Epithelial cell of esophagus (primary cell): Measurements from ENCODE around the gene COMMD4.
"Not testable (repeated sequence)": the region's sequence is repeated elsewhere in the genome, so short reads cannot be mapped to it uniquely, and the experiment has no call there.

ENCODE experiments used
- DNase-seq: peaks from one replicate; pipeline ENCODE4 v3.0.0; 2010; ENCODE audit warnings: low read depth
- H3K4me3 ChIP-seq: 2 replicates; pipeline ENCODE4 v1.5.1; 2011; ENCODE audit warnings: mild to moderate bottlenecking, low read length, control low read depth
- TF ChIP-seq, protein P1 (sequence below): IDR thresholded peaks from 2 replicates; pipeline ENCODE4 v1.5.1; 2011; ENCODE audit warnings: low read depth, mild to moderate bottlenecking, low read length, control low read depth, inconsistent platforms; ENCODE audit not compliant: insufficient read depth; ENCODE audit errors: missing control alignments

Gene COMMD4

DNA sequence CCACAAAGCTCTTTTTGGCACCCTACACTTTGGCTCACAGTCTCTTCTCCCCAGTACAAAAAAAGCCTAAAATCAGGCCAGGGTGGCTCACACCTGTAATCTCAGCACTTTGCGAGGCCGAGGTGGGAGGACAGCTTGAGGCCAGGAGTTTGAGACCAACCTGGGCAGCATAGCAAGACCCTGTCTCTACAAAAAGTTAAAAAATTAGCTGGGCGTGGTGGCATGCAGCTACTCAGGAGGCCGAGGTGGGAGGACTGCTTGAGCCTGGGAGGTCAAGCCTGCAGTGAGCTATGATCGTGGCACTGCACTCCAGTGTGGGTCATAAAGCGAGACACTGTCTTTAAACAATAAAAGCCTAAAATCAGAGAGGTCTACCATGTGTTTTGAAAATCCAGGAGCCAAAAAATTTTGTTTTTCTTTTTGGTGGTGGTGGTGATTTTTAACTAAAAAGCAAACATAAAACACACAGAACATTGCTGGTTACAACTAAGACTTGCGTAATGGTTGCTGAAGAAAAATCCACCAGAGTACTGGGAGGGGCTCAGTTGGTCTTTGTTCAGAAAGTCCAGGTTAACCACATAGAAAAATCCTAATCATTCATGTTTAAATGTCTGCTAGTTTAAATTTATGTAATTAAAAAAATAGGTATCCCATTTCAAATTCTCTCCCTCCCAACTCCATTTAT lies 34.2 kb downstream of the COMMD4 start:
- TF ChIP-seq, protein P1, sequence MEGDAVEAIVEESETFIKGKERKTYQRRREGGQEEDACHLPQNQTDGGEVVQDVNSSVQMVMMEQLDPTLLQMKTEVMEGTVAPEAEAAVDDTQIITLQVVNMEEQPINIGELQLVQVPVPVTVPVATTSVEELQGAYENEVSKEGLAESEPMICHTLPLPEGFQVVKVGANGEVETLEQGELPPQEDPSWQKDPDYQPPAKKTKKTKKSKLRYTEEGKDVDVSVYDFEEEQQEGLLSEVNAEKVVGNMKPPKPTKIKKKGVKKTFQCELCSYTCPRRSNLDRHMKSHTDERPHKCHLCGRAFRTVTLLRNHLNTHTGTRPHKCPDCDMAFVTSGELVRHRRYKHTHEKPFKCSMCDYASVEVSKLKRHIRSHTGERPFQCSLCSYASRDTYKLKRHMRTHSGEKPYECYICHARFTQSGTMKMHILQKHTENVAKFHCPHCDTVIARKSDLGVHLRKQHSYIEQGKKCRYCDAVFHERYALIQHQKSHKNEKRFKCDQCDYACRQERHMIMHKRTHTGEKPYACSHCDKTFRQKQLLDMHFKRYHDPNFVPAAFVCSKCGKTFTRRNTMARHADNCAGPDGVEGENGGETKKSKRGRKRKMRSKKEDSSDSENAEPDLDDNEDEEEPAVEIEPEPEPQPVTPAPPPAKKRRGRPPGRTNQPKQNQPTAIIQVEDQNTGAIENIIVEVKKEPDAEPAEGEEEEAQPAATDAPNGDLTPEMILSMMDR, result no peak
- H3K4me3 ChIP-seq, result no peak overlapping the region
- no peak for DNase-seq

DNA sequence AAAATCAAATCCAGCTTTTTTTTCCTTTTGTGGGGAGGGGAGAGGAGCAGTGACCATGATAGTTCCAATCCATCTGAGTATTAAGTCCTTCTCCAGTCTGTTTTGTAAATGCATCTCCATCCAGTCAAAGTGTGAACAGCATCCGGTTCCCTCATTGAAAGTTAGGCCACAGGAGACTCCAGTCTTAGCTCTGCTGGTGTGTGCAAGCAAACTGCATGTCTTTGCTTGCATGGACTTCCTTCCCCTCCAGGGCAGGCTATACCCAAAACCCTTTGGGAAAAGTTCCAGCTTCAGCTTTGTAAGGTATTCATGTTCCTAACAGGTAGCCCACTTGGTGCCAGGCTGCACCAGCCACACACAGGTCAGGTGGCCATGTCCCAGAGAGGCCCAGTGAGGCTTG lies 35.6 kb downstream of the COMMD4 start:
- no peak overlapping the region for H3K4me3 ChIP-seq
- TF ChIP-seq, protein P1, result no peak
- peak; percentile 77 for DNase-seq

DNA sequence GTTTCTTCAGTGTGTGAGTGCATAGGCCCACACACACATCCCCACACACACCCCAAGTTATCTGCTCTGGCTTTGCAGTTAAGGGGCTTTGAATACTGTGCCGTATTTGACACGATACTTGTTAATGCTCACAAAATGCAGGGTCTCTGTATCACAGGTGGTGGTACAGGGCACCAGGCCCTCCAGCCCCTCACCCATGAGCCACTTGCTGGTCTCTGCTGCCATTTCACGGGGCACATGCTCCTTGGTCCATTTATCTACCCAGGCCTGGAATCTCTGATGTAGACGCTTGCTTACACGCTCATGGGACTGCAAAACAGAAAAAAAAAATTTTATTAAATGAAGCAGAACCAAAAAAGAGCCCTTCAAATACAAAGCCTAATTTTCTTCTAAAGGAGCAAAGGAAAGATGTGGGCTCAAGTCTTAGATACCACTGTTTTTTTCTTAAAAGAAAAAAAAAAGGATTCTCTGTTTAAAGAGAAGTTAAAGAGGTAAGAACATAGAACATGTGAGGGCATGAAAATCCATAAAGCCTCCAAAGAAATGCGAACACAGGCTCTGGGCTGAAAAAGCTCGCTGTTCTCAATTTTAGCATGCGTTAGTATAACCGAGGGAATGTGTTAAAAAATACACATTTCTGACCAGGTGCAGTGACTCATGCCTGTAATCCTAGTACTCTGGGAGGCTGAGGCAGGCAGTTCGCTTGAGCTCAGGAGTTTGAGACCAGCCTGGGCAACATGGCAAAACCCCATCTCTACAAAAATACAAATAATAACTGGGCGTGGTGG lies 36.2 kb downstream of the COMMD4 start:
- DNase-seq, result peak; percentile 36
- TF ChIP-seq, protein P1, result no peak
- no peak overlapping the region for H3K4me3 ChIP-seq

DNA sequence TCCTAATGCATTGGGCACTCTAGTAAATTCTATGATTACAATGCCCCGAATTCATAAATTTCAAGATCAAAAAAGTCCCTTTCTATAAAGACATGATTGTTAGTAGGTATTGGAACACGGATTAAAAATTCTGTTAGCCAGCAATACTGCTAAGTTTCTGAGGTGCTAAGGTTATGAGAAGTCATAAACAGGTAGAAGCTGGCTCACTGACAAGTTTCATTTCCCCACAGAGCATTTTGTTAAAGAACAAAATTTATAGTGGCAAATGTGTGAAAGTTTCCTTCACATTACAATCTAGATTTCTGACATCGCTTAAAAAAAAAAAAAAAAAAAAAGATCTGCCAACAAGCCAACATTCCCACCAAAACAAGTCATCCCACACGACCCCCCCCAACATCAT lies 44.9 kb downstream of the COMMD4 start:
- H3K4me3 ChIP-seq, result no peak overlapping the region
- TF ChIP-seq, protein P1, result no peak
- no peak for DNase-seq

DNA sequence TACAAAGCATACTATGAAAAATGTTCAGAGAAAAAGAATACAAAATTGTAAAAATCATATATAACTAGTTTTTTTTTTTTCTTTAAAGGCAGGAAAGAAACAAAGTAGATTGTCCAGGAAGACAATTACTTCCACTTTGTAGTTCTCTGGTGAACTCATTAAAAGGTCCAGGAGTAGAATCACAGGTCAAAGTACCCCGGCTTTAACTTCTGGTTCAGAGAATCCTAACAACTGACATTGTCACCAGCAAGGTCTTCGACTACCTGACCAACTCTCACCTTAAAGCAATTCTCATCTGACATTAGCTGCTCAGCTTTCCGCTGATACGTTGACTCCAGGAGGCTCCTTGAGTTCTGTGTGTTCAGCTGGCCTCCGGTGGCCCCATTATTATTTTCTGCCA lies 48.1 kb downstream of the COMMD4 start:
- not testable (repeated sequence) for H3K4me3 ChIP-seq, DNase-seq
